Measurements from ENCODE around the gene SCART1. TPM values are rescaled to one million over a fixed set of nuclear protein-coding genes. Genes with fewer than 3 reads are reported as not detected.

Gene SCART1
- total and polyA plus RNA-seq, 10 of the 15 experiments (the other 5 are each of a cell fraction or from before 2014, with no cell fraction given), result 0.05 to 22.0 (median 0.58) TPM

DNA sequence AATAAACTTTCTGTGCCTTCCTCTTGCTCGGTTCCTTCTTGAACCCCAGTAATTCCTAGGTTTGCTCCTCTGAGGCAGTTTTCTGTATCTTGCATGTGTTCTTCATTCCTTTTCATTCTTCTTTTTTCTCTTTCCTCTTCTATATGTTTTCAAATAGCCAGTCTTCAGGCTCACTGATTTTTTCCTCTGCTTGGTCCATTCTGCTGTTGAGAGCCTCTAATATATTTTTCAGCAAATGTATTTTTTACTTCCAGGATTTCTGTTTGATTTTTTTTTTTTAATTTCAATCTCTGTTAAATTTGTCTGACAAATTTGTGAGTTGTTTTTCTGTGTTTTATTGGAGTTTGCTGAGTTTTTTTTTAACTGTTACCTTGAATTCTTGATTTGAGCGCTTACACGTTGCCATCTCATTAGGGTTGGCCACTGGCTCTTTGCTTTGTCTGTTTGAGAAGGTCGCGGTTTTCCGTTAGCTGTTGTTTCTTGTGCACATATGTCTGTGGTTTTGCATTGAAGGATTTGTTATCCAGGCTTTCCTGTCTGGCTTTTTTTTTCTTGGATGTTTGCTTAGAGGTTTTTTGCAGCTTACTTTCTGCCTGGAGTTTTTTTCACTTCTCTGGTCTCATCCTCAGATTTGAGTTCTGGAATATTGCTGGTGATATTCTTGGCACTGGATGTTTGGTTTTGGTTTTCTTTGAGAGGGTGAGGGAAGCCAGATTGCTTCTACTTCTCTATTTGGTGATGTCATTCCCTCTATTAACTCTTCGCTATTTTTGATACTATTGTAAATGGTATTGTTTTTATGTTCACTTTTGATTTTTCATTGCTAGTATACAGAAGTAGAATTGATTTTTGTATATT is 42.0 kb upstream of the SCART1 start:
- RAD21 ChIA-PET (ENCODE audit: unreplicated experiment), result no interaction called here

GRCh38 chr10:133412381-133412711 is 41.4 kb upstream of the SCART1 start:
- no peak overlapping the region for H3K27ac ChIP-seq (ENCODE audit: control insufficient read depth, insufficient read depth)
- RAD21 ChIA-PET (ENCODE audit: unreplicated experiment), result no interaction called here
- SMC1A ChIA-PET (ENCODE audit: uncharacterized antibody, unreplicated experiment), result interaction anchor here (0.9 to 1.5 kb wide), 3 partner anchors 11 to 22 kb away, joined by 3 to 6 read pairs (median 3); no protein-coding TSS in a partner anchor
- H3K9me3 ChIP-seq (replicated peaks; ENCODE audit: control insufficient read depth, insufficient read depth, low read length), result peaks cover 30% of the 10 kb centered on the region
- H3K36me3 ChIP-seq (ENCODE audit: control insufficient read depth in 2 of 2, insufficient read depth in 2 of 2, low read length in 1 of 2), result peaks cover 1 to 44% of the 10 kb centered on the region in 2 experiments; a peak in 3 of 4 replicates
- H3K4me1 ChIP-seq (ENCODE audit: control insufficient read depth, insufficient read depth, low read length), result no peaks in the 10 kb centered on the region
- H3K4me2 ChIP-seq (ENCODE audit: control insufficient read depth, insufficient read depth), result no peak overlapping the region
- FAIRE-seq (no peak), ATAC-seq (no peak), DNase-seq (ENCODE audit: low read depth, low spot score) (no peak)
- H3K9ac ChIP-seq (ENCODE audit: control insufficient read depth, insufficient read depth, low read length), result no peak overlapping the region
- intact Hi-C loops (cut with micrococcal nuclease; ENCODE audit: unreplicated experiment), result no loop called here
- H3K27me3 ChIP-seq (replicated peaks in 1 of 2; ENCODE audit: control insufficient read depth in 2 of 2, insufficient read depth in 2 of 2, low read length in 1 of 2), result no peaks in the 10 kb centered on the region
- no TSS peak for BruUV-seq (replicated peaks)
- peaks cover 3% of the 10 kb centered on the region for H3K79me2 ChIP-seq (ENCODE audit: control insufficient read depth, insufficient read depth, low read length)
- H2AFZ ChIP-seq (ENCODE audit: control insufficient read depth, low read depth, low read length), result no peak overlapping the region
- no peak overlapping the region for H3K4me3 ChIP-seq
- CTCF ChIA-PET, result interaction anchor here (1.2 kb wide), 1 partner anchor 83 kb away, joined by 5 read pairs; no protein-coding TSS in a partner anchor
- no peaks in the 10 kb centered on the region for H4K20me1 ChIP-seq (ENCODE audit: control insufficient read depth, insufficient read depth)
- in situ Hi-C loops (cut with MboI), result no loop called here
- POLR2A ChIA-PET, result no interaction called here
- TF ChIP-seq CREM (IDR thresholded peaks at IDR 0.05; ENCODE audit: low read depth) (no peak), HDAC6 (IDR thresholded peaks at IDR 0.05; ENCODE audit: unreplicated experiment) (no peak), IKZF1 (conservative IDR thresholded peaks at IDR 0.05) (no peak), BHLHE40 (IDR thresholded peaks at IDR 0.05; ENCODE audit: borderline replicate concordance in 1 of 2, low read depth in 2 of 2, low read length in 1 of 2) (no peak), PML (IDR thresholded peaks at IDR 0.05; ENCODE audit: low read length) (no peak), CEBPB (IDR thresholded peaks at IDR 0.05; ENCODE audit: borderline replicate concordance in 1 of 2, low read depth in 2 of 2, low read length in 2 of 2) (no peak), RB1 (IDR thresholded peaks at IDR 0.05; ENCODE audit: borderline replicate concordance) (no peak), SUPT20H (IDR thresholded peaks at IDR 0.05; ENCODE audit: borderline replicate concordance, control insufficient read depth, low read depth, low read length) (no peak), ELK1 (IDR thresholded peaks at IDR 0.05; ENCODE audit: low read depth, low read length) (no peak), RBBP5 (conservative IDR thresholded peaks at IDR 0.05) (no peak)

More for the DNA sequence above, 42.0 kb upstream of the SCART1 start:
- intact Hi-C loops (cut with micrococcal nuclease; ENCODE audit: unreplicated experiment), result no loop called here
- peak; percentile 72; the same call in 1 of the 2 replicates for TF ChIP-seq CBX5 (IDR thresholded peaks at IDR 0.05; ENCODE audit: low read depth)
- no peak for TF ChIP-seq FOXM1 (IDR thresholded peaks at IDR 0.05; ENCODE audit: low read depth, low read length)
- DNase-seq (ENCODE audit: low read depth, low spot score) (no peak), FAIRE-seq (no peak), ATAC-seq (no peak)
- Histone ChIP-seq H4K20me1 (ENCODE audit: control insufficient read depth, insufficient read depth) (no peaks in the 10 kb centered on the region), H3K27me3 (replicated peaks in 1 of 2; ENCODE audit: control insufficient read depth in 2 of 2, insufficient read depth in 2 of 2, low read length in 1 of 2) (no peaks in the 10 kb centered on the region), H2AFZ (ENCODE audit: control insufficient read depth, low read depth, low read length) (no peak overlapping the region), H3K27ac (ENCODE audit: control insufficient read depth, insufficient read depth) (no peak overlapping the region), H3K9ac (ENCODE audit: control insufficient read depth, insufficient read depth, low read length) (no peak overlapping the region), H3K9me3 (replicated peaks; ENCODE audit: control insufficient read depth, insufficient read depth, low read length) (peaks cover 32% of the 10 kb centered on the region), H3K4me1 (ENCODE audit: control insufficient read depth, insufficient read depth, low read length) (peaks cover 2% of the 10 kb centered on the region; the same call in 1 of the 2 replicates), H3K4me3 (no peak overlapping the region), H3K4me2 (ENCODE audit: control insufficient read depth, insufficient read depth) (no peak overlapping the region), H3K79me2 (ENCODE audit: control insufficient read depth, insufficient read depth, low read length) (peaks cover 7% of the 10 kb centered on the region), H3K36me3 (ENCODE audit: control insufficient read depth in 2 of 2, insufficient read depth in 2 of 2, low read length in 1 of 2) (peaks cover 1 to 44% of the 10 kb centered on the region in 2 experiments; a peak in 3 of 4 replicates)
- CTCF ChIA-PET, result interaction anchor here (1.2 kb wide), 1 partner anchor 82 kb away, joined by 5 read pairs; no protein-coding TSS in a partner anchor
- in situ Hi-C loops (cut with MboI), result no loop called here
- WGBS (ENCODE audit: insufficient coverage, insufficient replicate concordance, low lambda C conversion rate, missing lambda C conversion rate), result 97% methylated on average over 7 of the region's 7 CpGs
- SMC1A ChIA-PET (ENCODE audit: uncharacterized antibody, unreplicated experiment), result interaction anchor here (0.9 to 1.5 kb wide), 3 partner anchors 10 to 21 kb away, joined by 3 to 6 read pairs (median 3); no protein-coding TSS in a partner anchor
- POLR2A ChIA-PET, result no interaction called here
- BruUV-seq (replicated peaks), result no TSS peak
